Colonic mucosa (tissue), 4 donors: ENCODE results near the gene CEBPG. TPM values are rescaled to one million over a fixed set of nuclear protein-coding genes. Genes with fewer than 3 reads are reported as not detected.

Source experiments
- DNase-seq: peaks from one replicate; pipeline ENCODE4 v3.0.0-alpha.2; 2020
- H3K27ac ChIP-seq: fragments of 200-600 bp; one replicate; pipeline ENCODE4 v1.8.0; 2021
- H3K27me3 ChIP-seq: fragments of 200-600 bp; one replicate; pipeline ENCODE4 v1.8.0; 2021
- H3K36me3 ChIP-seq: fragments of 200-600 bp; one replicate; pipeline ENCODE4 v1.8.0; 2021
- H3K4me1 ChIP-seq: fragments of 200-600 bp; one replicate; pipeline ENCODE4 v1.8.0; 2021; ENCODE audit warnings: mild to moderate bottlenecking
- H3K4me3 ChIP-seq: fragments of 200-600 bp; one replicate; pipeline ENCODE4 v1.8.0; 2021
- H3K9ac ChIP-seq, 2 donors: one replicate each; pipeline ENCODE4 v1.7.0; 2013; ENCODE audit warnings: control low read depth in 2 of 2, low read depth in 2 of 2, low read length in 2 of 2
- H3K9me3 ChIP-seq: fragments of 200-600 bp; one replicate; pipeline ENCODE4 v1.8.0; 2021
- intact Hi-C: fragments of 100-400 bp; cut with DNase I; formaldehyde crosslinking; loops from one replicate; pipeline ENCODE4 v1.14.1; 2022
- total RNA-seq, 2 donors: library from RNA; stranded (reverse); fragmentation: NEBNext Ultra II Directional in 1 of 2; extraction: Animal tissue kit (Norgen Biotek cat#: 25700) in 1 of 2; gene quantifications; one replicate each; pipeline ENCODE4 v1.2.1, GENCODE V29; 2021
- TF ChIP-seq, protein P1 (sequence below): fragments of 200-600 bp; IDR thresholded peaks from one replicate; pipeline ENCODE4 v1.8.0; 2022; ENCODE audit warnings: antibody characterized with exemption, mild to moderate bottlenecking
- donor health status: healthy.
- donor health status: DM: no; HTN: no; CAD: no.
- donor health status: DM: no; HTN: no; CAD: no.

CEBPG gene
- total RNA-seq, 2 donors from 2014 or later = 62.1 to 72.3 TPM

DNA sequence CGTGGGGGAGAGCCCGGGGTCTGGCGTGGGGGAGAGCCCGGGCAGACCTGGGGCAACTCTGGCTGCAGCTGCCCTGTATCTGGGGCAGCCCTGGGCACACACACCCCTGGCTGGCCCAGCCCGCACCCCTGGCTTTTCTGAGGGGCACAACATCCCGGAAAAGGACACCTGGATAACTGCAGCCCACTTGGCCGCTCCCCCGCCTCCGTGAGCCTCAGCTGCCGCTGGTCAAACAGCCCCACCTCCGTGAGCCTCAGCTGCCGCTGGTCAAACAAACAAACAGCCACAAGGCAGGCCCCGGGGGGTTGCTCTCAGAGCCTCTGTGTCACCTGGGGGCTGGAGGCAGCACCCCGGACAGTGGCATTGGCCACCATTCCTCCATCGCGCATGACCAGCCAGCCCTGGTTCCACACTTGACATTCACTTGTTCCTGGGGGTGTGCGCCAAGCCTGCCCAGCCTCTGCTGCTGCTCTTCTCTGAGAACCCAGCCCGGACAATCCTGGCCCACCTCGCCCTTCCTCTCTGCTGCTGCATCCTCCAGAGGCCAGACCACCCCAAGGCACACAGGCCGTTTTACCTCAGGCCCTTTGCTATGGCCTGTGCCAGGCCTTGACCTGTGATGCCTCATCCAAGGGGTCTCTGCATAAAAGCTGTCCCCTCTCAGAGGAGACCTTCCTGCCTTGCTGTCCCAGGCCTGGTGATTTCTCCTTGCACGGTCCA lies 19.9 kb downstream of the CEBPG start:
- no peak overlapping the region for H3K4me3 ChIP-seq
- TF ChIP-seq, protein P1, sequence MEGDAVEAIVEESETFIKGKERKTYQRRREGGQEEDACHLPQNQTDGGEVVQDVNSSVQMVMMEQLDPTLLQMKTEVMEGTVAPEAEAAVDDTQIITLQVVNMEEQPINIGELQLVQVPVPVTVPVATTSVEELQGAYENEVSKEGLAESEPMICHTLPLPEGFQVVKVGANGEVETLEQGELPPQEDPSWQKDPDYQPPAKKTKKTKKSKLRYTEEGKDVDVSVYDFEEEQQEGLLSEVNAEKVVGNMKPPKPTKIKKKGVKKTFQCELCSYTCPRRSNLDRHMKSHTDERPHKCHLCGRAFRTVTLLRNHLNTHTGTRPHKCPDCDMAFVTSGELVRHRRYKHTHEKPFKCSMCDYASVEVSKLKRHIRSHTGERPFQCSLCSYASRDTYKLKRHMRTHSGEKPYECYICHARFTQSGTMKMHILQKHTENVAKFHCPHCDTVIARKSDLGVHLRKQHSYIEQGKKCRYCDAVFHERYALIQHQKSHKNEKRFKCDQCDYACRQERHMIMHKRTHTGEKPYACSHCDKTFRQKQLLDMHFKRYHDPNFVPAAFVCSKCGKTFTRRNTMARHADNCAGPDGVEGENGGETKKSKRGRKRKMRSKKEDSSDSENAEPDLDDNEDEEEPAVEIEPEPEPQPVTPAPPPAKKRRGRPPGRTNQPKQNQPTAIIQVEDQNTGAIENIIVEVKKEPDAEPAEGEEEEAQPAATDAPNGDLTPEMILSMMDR = no peak
- H3K36me3 ChIP-seq = no peaks in the 10 kb centered on the region
- no peak overlapping the region for H3K9ac ChIP-seq
- H3K9me3 ChIP-seq = no peaks in the 10 kb centered on the region
- H3K27me3 ChIP-seq = no peaks in the 10 kb centered on the region
- no peak overlapping the region for H3K27ac ChIP-seq
- DNase-seq = no peak
- peaks cover 31% of the 10 kb centered on the region for H3K4me1 ChIP-seq
- intact Hi-C loops = no loop called here

- intact Hi-C loops = no loop called here
- H3K36me3 ChIP-seq = no peaks in the 10 kb centered on the region
- TF ChIP-seq, protein P1 = no peak
- no peak overlapping the region for H3K27ac ChIP-seq
- H3K27me3 ChIP-seq = no peaks in the 10 kb centered on the region
- H3K4me1 ChIP-seq = peaks cover 30% of the 10 kb centered on the region
- H3K9ac ChIP-seq = no peak overlapping the region
- H3K9me3 ChIP-seq = no peaks in the 10 kb centered on the region
- H3K4me3 ChIP-seq = no peak overlapping the region
- no peak for DNase-seq
Measured at GRCh38 chr19:33394006-33394722, 20.7 kb downstream of the CEBPG start.

DNA sequence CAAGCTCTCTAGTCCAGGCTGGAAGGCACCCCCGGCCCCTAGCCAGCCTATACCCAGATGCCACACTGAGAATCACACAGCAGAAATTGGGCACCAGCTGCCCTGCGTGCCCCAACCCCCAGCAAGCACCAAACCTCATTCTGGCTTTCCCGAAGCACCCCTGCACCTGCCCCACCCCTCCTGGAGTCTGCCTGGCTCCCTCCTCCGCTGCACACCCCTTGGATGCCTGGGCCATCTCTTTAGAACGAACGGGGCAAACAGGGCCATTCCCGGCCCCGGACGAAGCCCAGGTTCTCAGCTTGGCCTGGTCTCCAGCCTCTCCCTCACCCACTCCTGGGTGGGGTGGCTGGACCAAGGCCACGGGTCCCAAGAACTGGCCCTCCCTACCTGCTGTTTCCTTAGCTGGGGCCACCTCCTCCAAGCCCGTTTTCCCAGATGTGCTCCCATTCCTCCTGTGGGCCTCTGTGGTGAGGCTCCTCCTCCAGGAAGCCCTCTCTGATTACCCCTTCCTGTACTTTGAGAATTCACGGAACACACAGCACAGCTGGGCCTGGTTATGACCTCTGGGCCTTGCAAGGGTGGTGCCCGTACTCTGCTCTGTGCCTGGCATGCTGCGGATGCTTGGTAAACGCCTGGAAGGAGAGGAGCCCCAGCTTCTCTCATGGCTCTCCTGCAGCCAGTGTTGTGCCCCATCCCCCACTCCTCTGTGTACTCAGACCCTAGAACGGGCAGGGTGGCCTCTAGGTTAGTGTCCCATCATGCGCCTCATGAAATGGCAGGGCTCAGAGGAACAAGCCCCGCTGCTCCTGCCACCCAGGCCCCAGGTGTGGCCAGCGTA lies 21.4 kb downstream of the CEBPG start:
- no peak for DNase-seq
- H3K27ac ChIP-seq = no peak overlapping the region
- TF ChIP-seq, protein P1 = no peak
- no peak overlapping the region for H3K9ac ChIP-seq
- no peak overlapping the region for H3K4me3 ChIP-seq
- no peaks in the 10 kb centered on the region for H3K27me3 ChIP-seq
- no peaks in the 10 kb centered on the region for H3K9me3 ChIP-seq
- no peaks in the 10 kb centered on the region for H3K36me3 ChIP-seq
- peaks cover 24% of the 10 kb centered on the region for H3K4me1 ChIP-seq
- intact Hi-C loops = no loop called here

- Histone ChIP-seq H3K27me3 (no peaks in the 10 kb centered on the region), H3K9me3 (no peaks in the 10 kb centered on the region), H3K9ac (no peak overlapping the region), H3K4me1 (peaks cover 15% of the 10 kb centered on the region), H3K36me3 (no peaks in the 10 kb centered on the region), H3K27ac (no peak overlapping the region), H3K4me3 (no peak overlapping the region)
- no peak for DNase-seq
- TF ChIP-seq, protein P1 = no peak
- intact Hi-C loops = no loop called here
Measured at GRCh38 chr19:33395561-33396550, 22.3 kb downstream of the CEBPG start.
